GM12878 (cell line): ENCODE measurements around the gene TENT4B. TPM values are rescaled to one million over a fixed set of nuclear protein-coding genes. Genes with fewer than 3 reads are reported as not detected.

ENCODE experiments used
- ATAC-seq: fragments of 200-7000 bp; cut with Tn5 transposase; 3 replicates; pipeline ENCODE4 v1.9.1; 2020; ENCODE audit warnings: mild to moderate bottlenecking, moderate library complexity
- BruUV-seq: library from RNA; stranded (reverse); fragments of 400-500 nt; replicated peaks from 2 replicates; lab custom pipeline; 2021; lab: Mats Ljungman, UMichigan
- CTCF ChIA-PET: fragments of 300-600 bp; sonication (Branson Sonifier 250); formaldehyde crosslinking; extraction: SDS; loops from one replicate; lab custom pipeline; 2021; ENCODE audit warnings: inconsistent platforms; lab: Yijun Ruan, JAX
- POLR2A ChIA-PET: fragments of 350-600 bp; formaldehyde crosslinking; extraction: SDS; loops from one replicate; lab custom pipeline; 2021; ENCODE audit warnings: inconsistent platforms; lab: Charles Lee
- RAD21 ChIA-PET: fragments of 300-600 bp; sonication (Branson Sonifier 250); formaldehyde crosslinking; loops from one replicate; lab custom pipeline; 2023; ENCODE audit warnings: antibody characterized with exemption; ENCODE audit not compliant: unreplicated experiment; lab: Charles Lee
- SMC1A ChIA-PET: fragments of 300-600 bp; sonication (Branson Sonifier 250); formaldehyde crosslinking; loops from one replicate; lab custom pipeline; 2023; ENCODE audit not compliant: unreplicated experiment, uncharacterized antibody; lab: Charles Lee
- DNase-seq: peaks from one replicate; pipeline ENCODE4 v3.0.0-alpha.2; 2011; ENCODE audit warnings: low read depth, low spot score
- FAIRE-seq: peaks from 3 replicates; lab custom pipeline; 2011; peaks lifted over from hg19 to GRCh38; lab: Jason Lieb, UNC
- H2AFZ ChIP-seq: 2 replicates; pipeline ENCODE4 v1.6.0; 2011; ENCODE audit warnings: low read depth, low read length, control low read depth; ENCODE audit not compliant: control insufficient read depth
- H3K27ac ChIP-seq: 2 replicates; pipeline ENCODE4 v1.5.1; 2011; ENCODE audit warnings: control low read depth; ENCODE audit not compliant: control insufficient read depth, insufficient read depth
- H3K27me3 ChIP-seq, 2 experiments: replicated peaks in 1 of 2; 2 replicates each; pipeline versions ENCODE4 v1.6.0 to v1.6.1; 2011; ENCODE audit warnings: low read length in 1 of 2; ENCODE audit not compliant: control insufficient read depth in 2 of 2, insufficient read depth in 2 of 2
- H3K36me3 ChIP-seq, 2 experiments: 2 replicates each; pipeline ENCODE4 v1.5.1; 2011; ENCODE audit warnings: low read length in 1 of 2; ENCODE audit not compliant: control insufficient read depth in 2 of 2, insufficient read depth in 2 of 2
- H3K4me1 ChIP-seq: 2 replicates; pipeline ENCODE4 v1.6.1; 2011; ENCODE audit warnings: mild to moderate bottlenecking, low read length, moderate library complexity, mixed read lengths; ENCODE audit not compliant: control insufficient read depth, insufficient read depth
- H3K4me2 ChIP-seq: 2 replicates; pipeline ENCODE4 v1.6.0; 2011; ENCODE audit warnings: control low read depth; ENCODE audit not compliant: control insufficient read depth, insufficient read depth
- H3K4me3 ChIP-seq: fragments of 200-600 bp; sonication (generic); 2 replicates; pipeline ENCODE4 v1.5.1; 2016
- H3K79me2 ChIP-seq: 2 replicates; pipeline ENCODE4 v1.6.0; 2011; ENCODE audit warnings: low read length; ENCODE audit not compliant: control insufficient read depth, insufficient read depth
- H3K9ac ChIP-seq: 2 replicates; pipeline ENCODE4 v1.8.0; 2011; ENCODE audit warnings: low read length, control low read depth, mixed read lengths; ENCODE audit not compliant: control insufficient read depth, insufficient read depth
- H3K9me3 ChIP-seq: replicated peaks from 3 replicates; pipeline ENCODE4 v1.5.1; 2011; ENCODE audit warnings: mild to moderate bottlenecking, low read length; ENCODE audit not compliant: control insufficient read depth, insufficient read depth
- H4K20me1 ChIP-seq: 2 replicates; pipeline ENCODE4 v1.6.0; 2011; ENCODE audit not compliant: control insufficient read depth, insufficient read depth
- CHD2 ChIP-seq: IDR thresholded peaks from 2 replicates; pipeline ENCODE4 v1.6.1; 2011; ENCODE audit warnings: low read depth, low read length, improper control_type of control experiment, borderline replicate concordance
- ETV6 ChIP-seq, 2 experiments: fragments of 450-650 bp in 1 of 2; IDR thresholded peaks in 1 of 2; conservative IDR thresholded peaks in 1 of 2; 2 replicates each; pipeline ENCODE4 v1.6.1; 2014; ENCODE audit warnings: antibody characterized with exemption in 1 of 2, borderline replicate concordance in 1 of 2, low read depth in 1 of 2, mild to moderate bottlenecking in 1 of 2, moderate library complexity in 1 of 2
- HDAC6 ChIP-seq: fragments of 200-600 bp; sonication (generic); IDR thresholded peaks from one replicate; pipeline ENCODE4 v1.8.0; 2017; ENCODE audit warnings: antibody characterized with exemption; ENCODE audit not compliant: unreplicated experiment
- JUNB ChIP-seq: IDR thresholded peaks from 2 replicates; pipeline ENCODE4 v1.6.1; 2016; ENCODE audit warnings: antibody characterized with exemption, mild to moderate bottlenecking
- LARP7 ChIP-seq: fragments of 450-650 bp; IDR thresholded peaks from 2 replicates; pipeline ENCODE4 v1.6.1; 2017; ENCODE audit warnings: mild to moderate bottlenecking
- PAX5 ChIP-seq: IDR thresholded peaks from 2 replicates; pipeline ENCODE4 v1.6.1; 2011; ENCODE audit warnings: low read depth, low read length, borderline replicate concordance
- POLR2AphosphoS2 ChIP-seq: IDR thresholded peaks from 2 replicates; pipeline ENCODE4 v1.6.1; 2011; ENCODE audit warnings: low read depth, mild to moderate bottlenecking, low read length, improper control_type of control experiment, moderate library complexity
- POLR2AphosphoS5 ChIP-seq: IDR thresholded peaks from 2 replicates; pipeline ENCODE4 v1.6.1; 2011; ENCODE audit warnings: mild to moderate bottlenecking, low read length, inconsistent platforms
- RAD21 ChIP-seq: IDR thresholded peaks from 2 replicates; pipeline ENCODE4 v1.6.1; 2011; ENCODE audit warnings: mild to moderate bottlenecking, low read depth, low read length, moderate library complexity; ENCODE audit not compliant: insufficient read depth
- RAD51 ChIP-seq: fragments of 450-650 bp; IDR thresholded peaks from 2 replicates; pipeline ENCODE4 v1.6.1; 2016; ENCODE audit warnings: moderate library complexity, mild to moderate bottlenecking, inconsistent platforms
- RELA ChIP-seq: fragments of 450-650 bp; IDR thresholded peaks from 2 replicates; pipeline ENCODE4 v1.8.0; 2014; ENCODE audit warnings: borderline replicate concordance; ENCODE audit not compliant: partially characterized antibody
- USF1 ChIP-seq: IDR thresholded peaks from 2 replicates; pipeline ENCODE4 v1.6.1; 2011; ENCODE audit warnings: borderline replicate concordance, low read depth, mild to moderate bottlenecking, moderate library complexity, mixed read lengths, low read length; ENCODE audit not compliant: insufficient read depth; ENCODE audit errors: extremely low read length
- ZNF592 ChIP-seq: fragments of 450-650 bp; IDR thresholded peaks from 2 replicates; pipeline ENCODE4 v1.6.1; 2017; ENCODE audit warnings: mild to moderate bottlenecking, moderate library complexity
- WGBS: methylation state at CpG from one replicate; pipeline ENCODE4 v1.1.6; 2016; ENCODE audit warnings: low lambda C conversion rate; ENCODE audit not compliant: insufficient replicate concordance, insufficient coverage; ENCODE audit errors: missing lambda C conversion rate; 5-methylcytosine and 5-hydroxymethylcytosine counted together
- in situ Hi-C: fragments of 300-500 bp; cut with MboI; formaldehyde crosslinking; loops from 9 replicates; pipeline ENCODE4 v1.14.3; 2018; ENCODE audit warnings: mixed read lengths
- intact Hi-C: fragments of 100-400 bp; cut with micrococcal nuclease; formaldehyde crosslinking; loops from one replicate; pipeline ENCODE4 v1.14.2; 2022; ENCODE audit not compliant: unreplicated experiment
- polyA plus RNA-seq, 11 experiments: library from polyadenylated mRNA; depleted of rRNA in 4 of 11; unstranded in 6 of 11; stranded (reverse) in 5 of 11; fragments of >200 nt; fragmentation: Nextera tagmentation in 4 of 11; fragmentation: Illumina TruSeq in 1 of 11; extraction: Ambion mirVana in 4 of 11; extraction: Trizol in 1 of 11; gene quantifications; 1 replicate in 1 of 11; 2 replicates in 10 of 11; pipeline versions ENCODE4 v1.2.1 to v1.2.3, GENCODE V29; 2011 to 2016; ENCODE audit warnings: inconsistent platforms in 2 of 11, missing spikeins in 2 of 11, low read depth in 1 of 11
- total RNA-seq, 4 experiments: library from RNA; depleted of rRNA in 3 of 4; stranded (reverse); fragments of >200 nt in 3 of 4; fragmentation: Illumina TruSeq in 1 of 4; extraction: Trizol in 1 of 4; gene quantifications; 2 replicates each; pipeline versions ENCODE4 v1.2.1 to v1.2.3, GENCODE V29; 2013 to 2021

Gene TENT4B
- total and polyA plus RNA-seq, 10 of the 15 experiments (the other 5 are each of a cell fraction or from before 2014, with no cell fraction given) = 4.4 to 16.7 (median 10.8) TPM

- WGBS = 76% methylated on average over 5 of the region's 5 CpGs
- no peak for FAIRE-seq
- no peak overlapping the region for H3K4me2 ChIP-seq
- no peak for TF ChIP-seq CHD2
- no peak for TF ChIP-seq JUNB
- no peak for TF ChIP-seq POLR2AphosphoS2
- TF ChIP-seq RAD21 = no peak
- TF ChIP-seq PAX5 = no peak
- no peak for TF ChIP-seq ETV6 (conservative IDR thresholded peaks at IDR 0.05 in 1 of 2, IDR thresholded peaks at IDR 0.05 in 1 of 2; ENCODE audit: borderline replicate concordance in 1 of 2, low read depth in 1 of 2)
- no peak for TF ChIP-seq ZNF592
- no peak for TF ChIP-seq POLR2AphosphoS5
- TF ChIP-seq LARP7 = no peak
- no peak for TF ChIP-seq HDAC6
- no peak for TF ChIP-seq USF1
- no peak for TF ChIP-seq RELA
- no peak for TF ChIP-seq RAD51
- TF ChIP-seq, all 136 proteins: peak for 0
- no peak for ATAC-seq
- BruUV-seq = no TSS peak
- SMC1A ChIA-PET = interaction anchor here (1.4 to 2.6 kb wide), 3 partner anchors 47 to 135 kb away, joined by 6 to 21 read pairs (median 6); no protein-coding TSS in a partner anchor
- intact Hi-C loops = no loop called here
- Histone ChIP-seq H3K9me3 (no peaks in the 10 kb centered on the region; the same call in 2 of the 3 replicates), H3K36me3 (no peaks in the 10 kb centered on the region), H3K4me1 (peaks cover 19% of the 10 kb centered on the region), H3K4me3 (no peak overlapping the region), H3K79me2 (peaks cover 48% of the 10 kb centered on the region), H3K27ac (no peak overlapping the region), H3K9ac (no peak overlapping the region), H2AFZ (no peak overlapping the region), H3K27me3 (no peaks in the 10 kb centered on the region), H4K20me1 (no peaks in the 10 kb centered on the region)
- CTCF ChIA-PET = interaction anchor here (0.6 to 3.1 kb wide), 10 partner anchors 8 to 179 kb away, joined by 3 to 34 read pairs (median 4); partner anchors contain the start of genes CNEP1R1 and HEATR3
- in situ Hi-C loops = no loop called here
- DNase-seq = no peak
- POLR2A ChIA-PET = no interaction called here
- RAD21 ChIA-PET = interaction anchor here (1.0 to 1.6 kb wide), 4 partner anchors 7 to 135 kb away, joined by 3 to 4 read pairs (median 3); no protein-coding TSS in a partner anchor
Measured at GRCh38 chr16:50202926-50203624, 50.0 kb downstream of the TENT4B start.
